Thyroid gland (tissue), 4 donors: ENCODE results near the gene SPECC1. TPM values are rescaled to one million over a fixed set of nuclear protein-coding genes. Genes with fewer than 3 reads are reported as not detected.

Experiments
- DNase-seq, 2 donors: peaks; one replicate each; pipeline ENCODE4 v3.0.0-alpha.2; 2019
- H3K27ac ChIP-seq, 3 donors: fragments of 200-600 bp; sonication (generic); 1 replicate in 2 of 3; 2 replicates in 1 of 3; pipeline ENCODE4 v1.5.1; 2016 to 2019; ENCODE audit warnings: mild to moderate bottlenecking in 1 of 3, moderate library complexity in 1 of 3
- H3K27me3 ChIP-seq: fragments of 200-600 bp; sonication (generic); one replicate; pipeline ENCODE4 v1.5.1; 2019
- H3K36me3 ChIP-seq, 2 donors: fragments of 200-600 bp; sonication (generic); one replicate each; pipeline ENCODE4 v1.5.1; 2016 to 2019
- H3K4me1 ChIP-seq, 2 donors: fragments of 200-600 bp; sonication (generic); one replicate each; pipeline ENCODE4 v1.5.1; 2017 to 2019
- H3K4me3 ChIP-seq, 3 donors: fragments of 200-600 bp; sonication (generic); replicated peaks in 1 of 3; 1 replicate in 2 of 3; 2 replicates in 1 of 3; pipeline ENCODE4 v1.5.1; 2016; ENCODE audit warnings: mild to moderate bottlenecking in 1 of 3
- H3K9me3 ChIP-seq: fragments of 200-600 bp; sonication (generic); one replicate; pipeline ENCODE4 v1.5.1; 2017
- CTCF ChIP-seq, 6 experiments: fragments of 200-600 bp in 3 of 6; fragments of 450-650 bp in 3 of 6; sonication (generic) in 3 of 6; IDR thresholded peaks; one replicate each; pipeline ENCODE4 v1.5.1; 2016 to 2019; ENCODE audit warnings: antibody characterized with exemption in 6 of 6, mild to moderate bottlenecking in 2 of 6, inconsistent platforms in 1 of 6, moderate library complexity in 1 of 6
- POLR2A ChIP-seq, 2 donors: fragments of 450-650 bp; IDR thresholded peaks; one replicate each; pipeline ENCODE4 v1.6.1; 2017; ENCODE audit warnings: antibody characterized with exemption in 2 of 2, mild to moderate bottlenecking in 2 of 2, moderate library complexity in 1 of 2
- WGBS, 2 donors: methylation state at CpG; one replicate each; pipeline ENCODE4 v1.1.5; 2017; 5-methylcytosine and 5-hydroxymethylcytosine counted together
- intact Hi-C: fragments of 100-400 bp; cut with DNase I; formaldehyde crosslinking; loops from one replicate; pipeline ENCODE4 v1.15.1; 2023
- total RNA-seq, 4 donors: library from RNA; depleted of rRNA; stranded (reverse); fragments of >200 nt; gene quantifications; one replicate each; pipeline ENCODE4 v1.2.3, GENCODE V29; 2016

Gene SPECC1
- total RNA-seq, 4 donors from 2014 or later = 19.8 to 41.5 (median 24.4) TPM

DNA sequence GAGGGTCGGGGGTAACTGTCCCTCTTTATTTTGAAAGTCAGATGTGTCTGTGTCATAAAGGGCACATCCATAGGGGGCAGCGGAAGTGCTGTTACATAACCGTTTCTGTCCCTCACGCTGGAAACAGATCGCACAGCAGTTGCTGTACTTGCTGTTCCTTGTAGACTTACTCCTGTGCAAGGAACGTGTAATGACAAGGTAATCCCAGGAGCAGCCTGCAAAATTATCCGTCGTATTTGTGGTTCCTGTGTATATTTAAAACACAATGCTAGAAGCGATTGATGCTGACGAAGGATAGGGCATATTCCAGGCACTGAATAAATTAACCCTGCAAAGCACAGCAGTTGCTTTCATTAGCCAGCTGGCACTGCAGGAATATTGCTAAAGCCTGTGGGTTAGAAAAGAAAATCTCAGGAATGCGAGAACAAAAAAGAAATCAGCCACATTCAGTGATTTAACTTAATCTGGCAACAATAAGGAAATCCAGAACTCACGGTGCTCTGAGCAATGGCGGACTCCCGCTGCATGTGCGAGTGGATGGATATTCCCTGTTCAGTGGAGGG lies 76.2 kb downstream of the SPECC1 start:
- TF ChIP-seq CTCF (IDR thresholded peaks at IDR 0.05) (no peak), POLR2A (IDR thresholded peaks at IDR 0.05) (no peak)
- 79 to 88% methylated on average over 15 of the region's 15 CpGs for WGBS, 2 donors
- intact Hi-C loops = no loop called here
- Histone ChIP-seq H3K9me3 (no peaks in the 10 kb centered on the region), H3K36me3 (no peaks in the 10 kb centered on the region), H3K4me3 (no peak overlapping the region), H3K27me3 (no peaks in the 10 kb centered on the region), H3K27ac (no peak overlapping the region), H3K4me1 (no peaks in the 10 kb centered on the region)
- no peak for DNase-seq

GRCh38 chr17:20086416-20087076 lies 77.4 kb downstream of the SPECC1 start:
- Histone ChIP-seq H3K36me3 (no peaks in the 10 kb centered on the region), H3K4me1 (no peaks in the 10 kb centered on the region), H3K4me3 (no peak overlapping the region), H3K27ac (no peak overlapping the region), H3K27me3 (no peaks in the 10 kb centered on the region), H3K9me3 (no peaks in the 10 kb centered on the region)
- intact Hi-C loops = no loop called here
- WGBS, 2 donors = 58 to 71% methylated on average over 5 to 7 of the region's 7 CpGs
- DNase-seq = no peak
- TF ChIP-seq CTCF (IDR thresholded peaks at IDR 0.05) (no peak), POLR2A (IDR thresholded peaks at IDR 0.05) (no peak)

DNA sequence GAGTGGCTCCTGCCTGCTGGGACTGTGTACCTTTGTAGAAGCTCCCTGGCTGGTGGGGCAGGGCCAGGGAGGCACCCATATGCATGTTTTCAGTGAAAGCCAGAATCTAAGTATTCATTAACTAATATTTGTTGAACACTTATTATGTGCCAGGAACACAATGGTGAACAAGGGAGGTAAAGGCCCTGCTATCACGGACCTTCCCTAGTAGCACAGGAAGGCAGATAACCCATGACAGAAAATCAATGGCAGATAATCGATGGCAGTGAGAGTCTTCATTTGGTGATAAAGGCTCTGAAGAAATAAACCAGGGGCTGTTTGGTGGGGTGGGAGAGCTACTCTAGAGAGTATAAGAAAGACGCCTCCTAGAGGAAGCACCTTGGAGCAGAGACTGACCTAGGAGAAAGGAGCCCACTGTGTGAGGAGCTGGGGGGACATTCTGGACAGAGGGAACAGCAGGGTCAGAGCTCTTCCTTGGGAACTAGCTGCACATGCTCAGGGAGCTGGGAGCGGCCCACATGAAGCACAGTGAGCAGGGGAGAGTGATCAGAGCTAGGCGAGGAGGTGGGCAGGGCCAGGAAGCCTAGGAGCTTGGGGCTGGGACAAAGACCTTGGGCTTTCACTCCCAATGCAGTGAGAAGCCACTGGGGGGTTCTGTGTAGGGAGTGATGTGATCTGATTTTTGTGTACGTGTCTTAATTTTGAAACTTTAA lies 78.5 kb downstream of the SPECC1 start:
- no peak for DNase-seq
- Histone ChIP-seq H3K27ac (no peak overlapping the region), H3K27me3 (no peaks in the 10 kb centered on the region), H3K9me3 (no peaks in the 10 kb centered on the region), H3K4me1 (peaks cover 0 to 5% of the 10 kb centered on the region in 2 donors), H3K36me3 (no peaks in the 10 kb centered on the region), H3K4me3 (no peak overlapping the region)
- intact Hi-C loops = no loop called here
- 82 to 92% methylated on average over 6 of the region's 6 CpGs for WGBS, 2 donors
- no peak for TF ChIP-seq POLR2A (IDR thresholded peaks at IDR 0.05)
- TF ChIP-seq CTCF (IDR thresholded peaks at IDR 0.05) = no peak

DNA sequence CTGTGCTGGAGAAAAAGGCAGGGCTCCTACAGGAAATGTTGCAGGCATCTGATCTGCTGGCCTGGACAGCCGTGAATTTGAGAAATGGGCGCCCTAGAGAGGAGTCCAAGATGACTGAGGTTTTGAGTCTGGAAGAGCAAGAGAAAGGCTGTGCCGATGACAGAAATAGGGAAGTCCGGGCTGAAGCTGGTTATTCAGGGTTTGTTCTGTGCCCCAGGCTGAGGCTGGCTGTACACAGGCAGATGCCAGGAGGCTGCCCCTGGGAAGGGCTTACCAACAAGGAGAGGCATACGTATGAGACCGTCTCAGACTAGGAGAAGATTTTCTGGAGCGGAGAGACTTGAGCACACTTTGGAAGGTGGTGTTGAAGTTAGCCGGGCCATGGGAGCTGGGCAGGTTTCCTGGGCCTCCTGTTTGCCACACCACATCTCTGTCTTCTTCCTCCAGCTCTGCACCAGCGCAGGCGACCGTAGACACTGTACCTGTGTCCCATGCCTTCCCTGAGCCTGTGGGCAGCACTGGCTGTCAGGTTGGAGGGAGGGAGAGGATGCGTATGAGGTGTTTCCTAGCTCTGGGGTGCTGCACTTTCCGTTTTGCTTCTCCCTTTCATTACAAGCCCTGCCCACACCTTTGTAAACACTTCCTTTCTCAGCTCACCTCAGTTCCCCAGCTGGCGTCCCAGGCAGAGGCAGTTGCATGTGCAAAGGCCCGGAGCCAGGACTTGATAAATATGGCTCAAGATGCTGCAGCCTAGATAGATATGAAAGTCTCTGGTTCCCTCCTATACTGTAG lies 80.8 kb downstream of the SPECC1 start:
- intact Hi-C loops = loop anchor here (10.0 kb wide), 1 partner anchor 75 kb away; no protein-coding TSS in a partner anchor
- TF ChIP-seq POLR2A (IDR thresholded peaks at IDR 0.05) (no peak), CTCF (IDR thresholded peaks at IDR 0.05) (no peak)
- Histone ChIP-seq H3K36me3 (no peaks in the 10 kb centered on the region), H3K27me3 (no peaks in the 10 kb centered on the region), H3K9me3 (no peaks in the 10 kb centered on the region), H3K4me1 (peaks cover 0 to 5% of the 10 kb centered on the region in 2 donors), H3K4me3 (no peak overlapping the region), H3K27ac (peak overlapping the region; percentile 41 to 59 (median 45))
- no peak for DNase-seq
- WGBS, 2 donors = 92% methylated on average over 15 of the region's 15 CpGs
